Kidney tubule cell (primary cell): ENCODE data around the gene SYTL1.
"Not testable (repeated sequence)": the region's sequence is repeated elsewhere in the genome, so short reads cannot be mapped to it uniquely, and the experiment has no call there.

Source experiments
- DNase-seq: peaks from one replicate; pipeline ENCODE4 v3.0.0-alpha.2; 2018; ENCODE audit warnings: low spot score

The SYTL1 gene

GRCh38 chr1:27384797-27385196 is 43.0 kb downstream of the SYTL1 start:
- not testable (repeated sequence) for DNase-seq

GRCh38 chr1:27388337-27389005 is 46.6 kb downstream of the SYTL1 start:
- peak; percentile 67 for DNase-seq

GRCh38 chr1:27391511-27392095 is 49.8 kb downstream of the SYTL1 start:
- DNase-seq = peak; percentile 49

- DNase-seq = peak; percentile 89
Measured at GRCh38 chr1:27392096-27392777, 50.4 kb downstream of the SYTL1 start, which contains the start of gene GPR3. GPR3 (plus strand) TSS chr1:27392622; CDS start chr1:27393799, 1,177 bp downstream.

- no peak for DNase-seq
Measured at GRCh38 chr1:27392778-27393635, 51.2 kb downstream of the SYTL1 start.

GRCh38 chr1:27393641-27394281 is 51.9 kb downstream of the SYTL1 start:
- no peak for DNase-seq

GRCh38 chr1:27394282-27394658 is 52.4 kb downstream of the SYTL1 start:
- DNase-seq = no peak

- no peak for DNase-seq
Measured at GRCh38 chr1:27394925-27395324, 53.1 kb downstream of the SYTL1 start.

GRCh38 chr1:27395441-27396195 is 53.8 kb downstream of the SYTL1 start:
- DNase-seq = peak; percentile 77

GRCh38 chr1:27397110-27397509 is 55.3 kb downstream of the SYTL1 start:
- no peak for DNase-seq

- DNase-seq = no peak
Measured at GRCh38 chr1:27397749-27398148, 55.9 kb downstream of the SYTL1 start.

- DNase-seq = no peak
Measured at GRCh38 chr1:27398405-27399149, 56.8 kb downstream of the SYTL1 start.

GRCh38 chr1:27399251-27400025 is 57.6 kb downstream of the SYTL1 start:
- DNase-seq = no peak

- peak; percentile 37 for DNase-seq
Measured at GRCh38 chr1:27400082-27400962, 58.5 kb downstream of the SYTL1 start.

GRCh38 chr1:27400963-27401341 is 59.1 kb downstream of the SYTL1 start:
- DNase-seq = no peak

GRCh38 chr1:27402349-27402754 is 60.5 kb downstream of the SYTL1 start:
- DNase-seq = peak; percentile 71

- DNase-seq = peak; percentile 29
Measured at GRCh38 chr1:27403065-27403726, 61.4 kb downstream of the SYTL1 start.
